ENCODE measurements around the gene ACACA.

GRCh38 chr17:37305406-37305905 lies 101.2 kb downstream of the ACACA start:
- TF ChIP-seq TAF1 (IDR thresholded peaks at IDR 0.05; ENCODE audit: low read depth, low read length) (no peak), POLR2A (IDR thresholded peaks at IDR 0.05; ENCODE audit: low read depth, low read length) (no peak), POLR2AphosphoS5 (IDR thresholded peaks at IDR 0.05; ENCODE audit: low read depth, low read length) (no peak), SPI1 (IDR thresholded peaks at IDR 0.05; ENCODE audit: low read depth, low read length) (no peak)

All from GM12891 (cell line).